Erythroblast (primary cell): ENCODE measurements around the gene RXFP2.

ENCODE experiments used
- DNase-seq, 2 experiments: peaks; one replicate each; lab custom pipeline; 2025; lab: John Stamatoyannopoulos, UW
- GATA1 ChIP-seq: IDR thresholded peaks from 2 replicates; pipeline ENCODE4 v1.6.1; 2011; ENCODE audit warnings: low read depth, mild to moderate bottlenecking, control low read depth, low read length, moderate library complexity
- POLR2A ChIP-seq: IDR thresholded peaks from 2 replicates; pipeline ENCODE4 v1.6.1; 2011; ENCODE audit warnings: mild to moderate bottlenecking, low read length

The RXFP2 gene

GRCh38 chr13:31824705-31825517, 85.6 kb downstream of the RXFP2 start:
- peak in 1 of 2 experiments; percentile 3 for DNase-seq
- TF ChIP-seq POLR2A, result no peak
- no peak for TF ChIP-seq GATA1

GRCh38 chr13:31826521-31826920, 87.2 kb downstream of the RXFP2 start:
- no peak for DNase-seq
- TF ChIP-seq GATA1 (no peak), POLR2A (no peak)

GRCh38 chr13:31827707-31828106, 88.4 kb downstream of the RXFP2 start:
- no peak for DNase-seq
- TF ChIP-seq POLR2A, result no peak
- TF ChIP-seq GATA1, result no peak

DNA sequence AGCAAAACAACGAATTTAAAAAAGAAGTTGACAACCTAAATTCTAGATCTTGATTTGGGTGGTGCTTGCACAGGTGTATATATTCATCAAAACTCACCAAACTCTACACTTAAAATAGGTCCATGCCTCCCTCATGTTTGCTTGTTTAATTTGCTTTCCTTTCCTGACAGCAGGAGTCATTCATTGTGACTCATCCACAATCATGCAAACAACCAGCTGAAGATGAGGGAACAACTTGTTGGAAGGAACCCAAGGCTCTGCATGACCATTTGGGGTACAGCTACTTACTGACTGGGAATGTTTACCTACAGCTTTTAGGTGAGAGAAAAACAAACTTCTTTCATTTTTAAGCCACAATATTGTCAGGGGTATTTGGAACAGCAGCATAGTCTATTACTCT, 96.6 kb downstream of the RXFP2 start:
- DNase-seq, result no peak
- no peak for TF ChIP-seq POLR2A
- no peak for TF ChIP-seq GATA1

- no peak for DNase-seq
- TF ChIP-seq POLR2A (no peak), GATA1 (no peak)
These were observed 103.7 kb downstream of the RXFP2 start for GRCh38 chr13:31843044-31843443.

- peak; percentile 83 to 84 for DNase-seq
- no peak for TF ChIP-seq POLR2A
- TF ChIP-seq GATA1, result no peak
These were observed 107.0 kb downstream of the RXFP2 start for GRCh38 chr13:31846182-31846938.

- DNase-seq, result no peak
- TF ChIP-seq GATA1 (no peak), POLR2A (no peak)
These were observed 107.8 kb downstream of the RXFP2 start for GRCh38 chr13:31846961-31847752.

- TF ChIP-seq POLR2A (no peak), GATA1 (no peak)
- no peak for DNase-seq
These were observed 109.3 kb downstream of the RXFP2 start for GRCh38 chr13:31848621-31849020.

GRCh38 chr13:31849206-31849605, 109.9 kb downstream of the RXFP2 start:
- no peak for TF ChIP-seq GATA1
- no peak for TF ChIP-seq POLR2A
- no peak for DNase-seq

DNA sequence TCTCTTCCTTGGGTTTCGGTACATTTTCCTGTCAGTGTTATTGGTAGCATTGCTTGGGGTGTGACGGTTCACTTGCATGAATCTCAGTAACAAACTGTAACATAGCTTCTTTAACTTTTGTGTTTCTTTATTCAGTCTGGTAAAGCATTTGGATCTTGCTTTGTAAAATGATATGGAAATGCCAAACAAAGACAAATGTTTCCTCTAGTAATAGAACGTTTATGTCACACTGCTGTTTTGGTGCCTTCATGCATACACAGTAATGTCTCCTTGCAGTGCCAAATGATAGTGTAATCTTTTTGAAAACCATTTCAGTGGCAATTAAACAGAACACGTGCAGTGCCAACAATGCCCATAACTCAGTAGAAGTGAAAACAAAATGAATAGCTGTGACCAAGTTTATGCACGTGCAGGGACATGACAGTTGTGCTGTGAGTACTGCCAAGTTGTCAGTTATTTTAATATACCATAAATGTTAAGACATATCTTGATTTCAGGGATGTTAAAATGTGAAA, 110.8 kb downstream of the RXFP2 start:
- TF ChIP-seq POLR2A, result no peak
- TF ChIP-seq GATA1, result no peak
- no peak for DNase-seq

GRCh38 chr13:31851216-31851615, 111.9 kb downstream of the RXFP2 start:
- TF ChIP-seq GATA1 (no peak), POLR2A (no peak)

More at GRCh38 chr13:31851216-31851615, 111.9 kb downstream of the RXFP2 start:
- no peak for DNase-seq
